ENCODE results near the gene FOXF1.

The FOXF1 gene

GRCh38 chr16:86465434-86465833 is 44.9 kb upstream of the FOXF1 start:
- no peak overlapping the region for H3K9ac ChIP-seq (ENCODE audit: low read length)
- no peaks in the 10 kb centered on the region for H3K27me3 ChIP-seq (ENCODE audit: low read depth, low read length)
- no peaks in the 10 kb centered on the region for H3K4me1 ChIP-seq (ENCODE audit: low read length)
- H2AFZ ChIP-seq (ENCODE audit: low read depth, low read length) = no peak overlapping the region
- TF ChIP-seq EZH2phosphoT487 (IDR thresholded peaks at IDR 0.05; ENCODE audit: low read depth) = no peak
- TF ChIP-seq, protein P1, sequence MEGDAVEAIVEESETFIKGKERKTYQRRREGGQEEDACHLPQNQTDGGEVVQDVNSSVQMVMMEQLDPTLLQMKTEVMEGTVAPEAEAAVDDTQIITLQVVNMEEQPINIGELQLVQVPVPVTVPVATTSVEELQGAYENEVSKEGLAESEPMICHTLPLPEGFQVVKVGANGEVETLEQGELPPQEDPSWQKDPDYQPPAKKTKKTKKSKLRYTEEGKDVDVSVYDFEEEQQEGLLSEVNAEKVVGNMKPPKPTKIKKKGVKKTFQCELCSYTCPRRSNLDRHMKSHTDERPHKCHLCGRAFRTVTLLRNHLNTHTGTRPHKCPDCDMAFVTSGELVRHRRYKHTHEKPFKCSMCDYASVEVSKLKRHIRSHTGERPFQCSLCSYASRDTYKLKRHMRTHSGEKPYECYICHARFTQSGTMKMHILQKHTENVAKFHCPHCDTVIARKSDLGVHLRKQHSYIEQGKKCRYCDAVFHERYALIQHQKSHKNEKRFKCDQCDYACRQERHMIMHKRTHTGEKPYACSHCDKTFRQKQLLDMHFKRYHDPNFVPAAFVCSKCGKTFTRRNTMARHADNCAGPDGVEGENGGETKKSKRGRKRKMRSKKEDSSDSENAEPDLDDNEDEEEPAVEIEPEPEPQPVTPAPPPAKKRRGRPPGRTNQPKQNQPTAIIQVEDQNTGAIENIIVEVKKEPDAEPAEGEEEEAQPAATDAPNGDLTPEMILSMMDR (IDR thresholded peaks at IDR 0.05; ENCODE audit: low read depth, low read length) = no peak
- no peak overlapping the region for H3K4me2 ChIP-seq (ENCODE audit: low read length)
- H3K27ac ChIP-seq (ENCODE audit: low read length) = no peak overlapping the region
- H4K20me1 ChIP-seq (ENCODE audit: insufficient read depth, low read length) = no peaks in the 10 kb centered on the region
- H3K9me3 ChIP-seq (ENCODE audit: insufficient read depth, low read length) = peaks cover 7% of the 10 kb centered on the region; the same call in 1 of the 2 replicates
- H3K36me3 ChIP-seq (replicated peaks; ENCODE audit: low read depth, low read length) = no peaks in the 10 kb centered on the region
- H3K79me2 ChIP-seq (ENCODE audit: low read length) = no peaks in the 10 kb centered on the region
- no peak overlapping the region for H3K4me3 ChIP-seq (ENCODE audit: low read length)

DNA sequence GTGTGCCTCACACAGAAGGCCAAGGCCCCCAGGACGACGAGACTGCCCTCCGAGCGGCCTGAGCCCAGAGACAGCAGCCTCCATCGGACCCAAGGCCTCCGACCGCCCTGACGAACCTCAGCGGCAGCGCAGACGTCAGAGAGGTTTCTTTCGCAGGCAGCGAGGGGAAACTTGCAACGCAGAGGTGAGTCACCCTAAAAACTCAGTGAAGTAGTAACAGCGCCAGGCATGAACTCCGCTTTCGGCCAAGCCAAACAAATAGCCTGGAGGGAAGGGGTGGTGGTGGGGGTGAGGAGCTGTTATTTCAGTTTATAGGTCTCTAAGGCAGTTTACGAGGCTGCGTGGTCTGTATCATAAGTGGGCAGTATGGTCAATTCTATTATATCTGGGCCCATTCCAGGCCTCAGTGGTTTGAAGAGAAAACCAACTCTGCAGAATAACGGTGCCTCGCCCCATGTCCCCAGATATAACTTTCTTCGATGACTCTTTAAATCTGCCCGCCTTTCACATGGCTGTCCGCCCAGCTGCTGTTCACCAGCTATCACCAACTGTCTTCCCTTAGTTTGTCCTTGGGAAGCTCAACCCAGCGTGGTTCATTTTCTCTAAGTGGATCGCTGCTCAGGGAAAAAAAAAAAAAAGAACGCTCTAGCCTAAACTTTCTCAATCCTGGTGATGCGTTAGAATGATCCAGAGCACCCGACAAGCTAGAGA is 43.5 kb upstream of the FOXF1 start:
- Histone ChIP-seq H3K27ac (ENCODE audit: low read length) (no peak overlapping the region), H3K9me3 (ENCODE audit: insufficient read depth, low read length) (no peaks in the 10 kb centered on the region), H3K27me3 (ENCODE audit: low read depth, low read length) (no peaks in the 10 kb centered on the region), H3K4me1 (ENCODE audit: low read length) (no peaks in the 10 kb centered on the region), H3K4me3 (ENCODE audit: low read length) (no peak overlapping the region), H3K9ac (ENCODE audit: low read length) (no peak overlapping the region), H4K20me1 (ENCODE audit: insufficient read depth, low read length) (no peaks in the 10 kb centered on the region), H3K4me2 (ENCODE audit: low read length) (no peak overlapping the region), H3K79me2 (ENCODE audit: low read length) (no peaks in the 10 kb centered on the region), H2AFZ (ENCODE audit: low read depth, low read length) (no peak overlapping the region), H3K36me3 (replicated peaks; ENCODE audit: low read depth, low read length) (no peaks in the 10 kb centered on the region)
- TF ChIP-seq EZH2phosphoT487 (IDR thresholded peaks at IDR 0.05; ENCODE audit: low read depth) = no peak
- TF ChIP-seq, protein P1 (IDR thresholded peaks at IDR 0.05; ENCODE audit: low read depth, low read length) = no peak

DNA sequence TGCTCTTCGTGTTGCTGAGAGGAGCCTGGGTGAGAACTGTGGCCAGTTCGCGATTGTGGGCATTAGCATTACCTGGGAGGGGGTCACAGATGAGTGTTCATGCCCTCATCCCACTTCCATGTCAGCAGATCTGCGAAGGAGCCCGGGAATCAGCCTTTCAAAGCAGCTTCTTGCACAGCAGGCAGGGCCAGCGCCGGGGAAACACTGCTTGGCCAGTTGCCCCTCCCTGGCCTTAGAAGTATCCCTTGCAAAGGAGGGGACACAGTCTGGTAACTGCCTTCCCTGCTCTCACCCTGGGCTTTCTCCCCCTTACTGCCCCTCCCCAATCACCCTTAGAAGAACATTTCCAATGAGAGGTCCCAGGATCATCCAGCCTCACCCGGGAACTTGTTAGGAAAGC is 42.8 kb upstream of the FOXF1 start:
- no peaks in the 10 kb centered on the region for H3K27me3 ChIP-seq (ENCODE audit: low read depth, low read length)
- no peak overlapping the region for H3K4me3 ChIP-seq (ENCODE audit: low read length)
- H3K4me2 ChIP-seq (ENCODE audit: low read length) = no peak overlapping the region
- H2AFZ ChIP-seq (ENCODE audit: low read depth, low read length) = no peak overlapping the region
- H3K9me3 ChIP-seq (ENCODE audit: insufficient read depth, low read length) = no peaks in the 10 kb centered on the region
- H3K9ac ChIP-seq (ENCODE audit: low read length) = no peak overlapping the region
- TF ChIP-seq, protein P1 (IDR thresholded peaks at IDR 0.05; ENCODE audit: low read depth, low read length) = no peak
- no peak for TF ChIP-seq EZH2phosphoT487 (IDR thresholded peaks at IDR 0.05; ENCODE audit: low read depth)
- H3K79me2 ChIP-seq (ENCODE audit: low read length) = no peaks in the 10 kb centered on the region
- H4K20me1 ChIP-seq (ENCODE audit: insufficient read depth, low read length) = no peaks in the 10 kb centered on the region
- no peaks in the 10 kb centered on the region for H3K4me1 ChIP-seq (ENCODE audit: low read length)
- H3K27ac ChIP-seq (ENCODE audit: low read length) = no peak overlapping the region
- H3K36me3 ChIP-seq (replicated peaks; ENCODE audit: low read depth, low read length) = no peaks in the 10 kb centered on the region

DNA sequence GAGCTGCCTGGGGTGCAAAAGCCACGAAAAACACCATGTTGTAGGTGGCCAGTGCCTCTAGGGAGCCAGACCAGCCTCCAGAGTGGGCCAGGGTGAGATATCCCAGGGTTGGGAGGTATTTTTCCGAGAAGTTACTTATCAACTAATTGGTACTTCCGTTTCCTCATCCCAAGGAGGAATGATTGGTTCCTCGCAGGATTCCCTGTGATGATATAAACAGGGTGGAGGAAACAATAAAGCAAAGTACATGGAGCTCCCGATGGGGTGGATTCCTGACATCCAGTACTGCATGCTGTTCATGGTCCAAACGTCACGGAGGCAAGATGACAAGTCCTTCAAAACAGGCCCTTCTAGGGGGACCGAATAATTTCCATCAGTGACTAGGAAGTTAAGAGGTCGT is 39.4 kb upstream of the FOXF1 start:
- Histone ChIP-seq H3K27me3 (ENCODE audit: low read depth, low read length) (0 out of 2 replicates have a peak, but pooled peaks cover 6% of the 10 kb centered on the region), H3K4me3 (ENCODE audit: low read length) (no peak overlapping the region), H3K36me3 (replicated peaks; ENCODE audit: low read depth, low read length) (no peaks in the 10 kb centered on the region), H3K4me1 (ENCODE audit: low read length) (no peaks in the 10 kb centered on the region), H3K27ac (ENCODE audit: low read length) (no peak overlapping the region), H4K20me1 (ENCODE audit: insufficient read depth, low read length) (no peaks in the 10 kb centered on the region), H2AFZ (ENCODE audit: low read depth, low read length) (no peak overlapping the region), H3K9me3 (ENCODE audit: insufficient read depth, low read length) (no peaks in the 10 kb centered on the region), H3K4me2 (ENCODE audit: low read length) (no peak overlapping the region), H3K79me2 (ENCODE audit: low read length) (no peaks in the 10 kb centered on the region), H3K9ac (ENCODE audit: low read length) (no peak overlapping the region)
- TF ChIP-seq, protein P1 (IDR thresholded peaks at IDR 0.05; ENCODE audit: low read depth, low read length) = no peak
- no peak for TF ChIP-seq EZH2phosphoT487 (IDR thresholded peaks at IDR 0.05; ENCODE audit: low read depth)

Data from OCI-LY3 (cell line).